ENCODE data around the gene METTL22.

METTL22 gene

DNA sequence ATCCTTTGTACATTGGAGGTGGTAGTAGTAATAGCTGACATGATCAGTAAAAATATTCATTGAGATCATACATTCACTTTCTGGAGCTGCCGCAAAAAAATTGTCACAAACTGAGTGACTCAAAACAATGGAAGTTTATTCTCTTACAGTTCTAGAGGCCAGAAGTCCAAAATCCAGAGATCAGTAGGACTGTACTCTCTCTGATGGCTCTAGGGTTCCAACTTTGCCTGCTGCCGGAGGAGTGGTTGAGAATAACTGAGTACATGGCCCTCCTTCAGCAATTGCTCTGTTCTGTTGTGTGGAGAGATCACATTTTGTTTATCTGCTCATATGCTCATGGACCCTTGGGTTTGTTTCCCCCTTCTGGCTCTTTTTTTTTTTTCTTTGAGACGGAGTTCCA, 76.5 kb downstream of the METTL22 start:
- H3K4me3 ChIP-seq (ENCODE audit: insufficient read depth, low read length, poor library complexity, severe bottlenecking), result no peak overlapping the region
- H2AFZ ChIP-seq (ENCODE audit: low read depth, low read length, severe bottlenecking), result no peak overlapping the region
- no peaks in the 10 kb centered on the region for H4K20me1 ChIP-seq (ENCODE audit: low read depth, low read length)
- no peak overlapping the region for H3K9ac ChIP-seq (ENCODE audit: low read length)
- no peak overlapping the region for H3K4me2 ChIP-seq (ENCODE audit: low read depth, low read length, poor library complexity, severe bottlenecking)
- H3K27me3 ChIP-seq (ENCODE audit: low read length), result no peaks in the 10 kb centered on the region
- H3K27ac ChIP-seq (ENCODE audit: low read depth, low read length), result no peak overlapping the region
- H3F3A ChIP-seq (ENCODE audit: insufficient read depth), result no peaks in the 10 kb centered on the region
- no peaks in the 10 kb centered on the region for H3K36me3 ChIP-seq (ENCODE audit: low read length)
- H3K9me2 ChIP-seq (replicated peaks; ENCODE audit: insufficient read depth, low read length), result no peaks in the 10 kb centered on the region
- no peaks in the 10 kb centered on the region for H3K79me2 ChIP-seq (ENCODE audit: insufficient read depth, low read length)
- H3K9me3 ChIP-seq (ENCODE audit: insufficient read depth, low read length), result no peaks in the 10 kb centered on the region
- TF ChIP-seq EZH2phosphoT487 (conservative IDR thresholded peaks at IDR 0.05; ENCODE audit: low read length), result no peak
- TF ChIP-seq, protein P1, sequence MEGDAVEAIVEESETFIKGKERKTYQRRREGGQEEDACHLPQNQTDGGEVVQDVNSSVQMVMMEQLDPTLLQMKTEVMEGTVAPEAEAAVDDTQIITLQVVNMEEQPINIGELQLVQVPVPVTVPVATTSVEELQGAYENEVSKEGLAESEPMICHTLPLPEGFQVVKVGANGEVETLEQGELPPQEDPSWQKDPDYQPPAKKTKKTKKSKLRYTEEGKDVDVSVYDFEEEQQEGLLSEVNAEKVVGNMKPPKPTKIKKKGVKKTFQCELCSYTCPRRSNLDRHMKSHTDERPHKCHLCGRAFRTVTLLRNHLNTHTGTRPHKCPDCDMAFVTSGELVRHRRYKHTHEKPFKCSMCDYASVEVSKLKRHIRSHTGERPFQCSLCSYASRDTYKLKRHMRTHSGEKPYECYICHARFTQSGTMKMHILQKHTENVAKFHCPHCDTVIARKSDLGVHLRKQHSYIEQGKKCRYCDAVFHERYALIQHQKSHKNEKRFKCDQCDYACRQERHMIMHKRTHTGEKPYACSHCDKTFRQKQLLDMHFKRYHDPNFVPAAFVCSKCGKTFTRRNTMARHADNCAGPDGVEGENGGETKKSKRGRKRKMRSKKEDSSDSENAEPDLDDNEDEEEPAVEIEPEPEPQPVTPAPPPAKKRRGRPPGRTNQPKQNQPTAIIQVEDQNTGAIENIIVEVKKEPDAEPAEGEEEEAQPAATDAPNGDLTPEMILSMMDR (IDR thresholded peaks at IDR 0.05; ENCODE audit: insufficient read depth, low read length, poor library complexity, severe bottlenecking), result no peak
